Stimulated activated CD8-positive, alpha-beta memory T cell treated with anti-CD3 and anti-CD28 coated beads, Interleukin-7, amount 100 ng/mL, for 48 hours (primary cell): ENCODE data around the gene MYO1E.
"Not testable (repeated sequence)": the region's sequence is repeated elsewhere in the genome, so short reads cannot be mapped to it uniquely, and the experiment has no call there.

Source experiments
- DNase-seq, 2 donors: peaks; one replicate each; pipeline ENCODE4 v3.0.0-alpha.2; 2020; ENCODE audit warnings: low read depth in 1 of 2; ENCODE audit errors: extremely low read depth in 1 of 2

MYO1E gene

GRCh38 chr15:59352683-59353082 is 20.0 kb downstream of the MYO1E start:
- no peak for DNase-seq

- DNase-seq: no peak
Measured at GRCh38 chr15:59352189-59352588, 20.5 kb downstream of the MYO1E start.

GRCh38 chr15:59350421-59350732 is 22.3 kb downstream of the MYO1E start:
- no peak for DNase-seq

GRCh38 chr15:59349680-59350420 is 22.8 kb downstream of the MYO1E start:
- DNase-seq: no peak

GRCh38 chr15:59347915-59348314 is 24.8 kb downstream of the MYO1E start:
- no peak for DNase-seq

- no peak for DNase-seq
Measured at GRCh38 chr15:59346951-59347350, 25.7 kb downstream of the MYO1E start.

GRCh38 chr15:59345326-59345725 is 27.3 kb downstream of the MYO1E start:
- no peak for DNase-seq

GRCh38 chr15:59344311-59344710 is 28.4 kb downstream of the MYO1E start:
- no peak for DNase-seq

GRCh38 chr15:59340325-59340724 is 32.3 kb downstream of the MYO1E start:
- no peak for DNase-seq

- DNase-seq: no peak
Measured at GRCh38 chr15:59339252-59339672, 33.4 kb downstream of the MYO1E start.

GRCh38 chr15:59338414-59338813 is 34.3 kb downstream of the MYO1E start:
- no peak for DNase-seq

GRCh38 chr15:59336725-59337124 is 35.9 kb downstream of the MYO1E start:
- not testable (repeated sequence) for DNase-seq

- DNase-seq: no peak
Measured at GRCh38 chr15:59335207-59335786, 37.4 kb downstream of the MYO1E start.

- no peak for DNase-seq
Measured at GRCh38 chr15:59334076-59334415, 38.6 kb downstream of the MYO1E start.

GRCh38 chr15:59333401-59334075 is 39.1 kb downstream of the MYO1E start:
- DNase-seq: no peak

- no peak for DNase-seq
Measured at GRCh38 chr15:59332009-59332408, 40.7 kb downstream of the MYO1E start.

- no peak for DNase-seq
Measured at GRCh38 chr15:59330649-59331048, 42.0 kb downstream of the MYO1E start.

GRCh38 chr15:59329570-59330350 is 42.9 kb downstream of the MYO1E start:
- no peak for DNase-seq

GRCh38 chr15:59329091-59329490 is 43.6 kb downstream of the MYO1E start:
- DNase-seq: no peak

GRCh38 chr15:59327942-59328341 is 44.7 kb downstream of the MYO1E start:
- DNase-seq: no peak

GRCh38 chr15:59326856-59327255 is 45.8 kb downstream of the MYO1E start:
- DNase-seq: no peak
